Measurements from ENCODE around the gene NUP42. TPM values are rescaled to one million over a fixed set of nuclear protein-coding genes. Genes with fewer than 3 reads are reported as not detected.

Gene NUP42
- polyA plus RNA-seq (ENCODE audit: insufficient read length in 3 of 3): 10 to 100 TPM; 55.1 to 83.1 (median 55.7) TPM
- long read RNA-seq, donor 1, partial matches to known transcripts: 0 of 9 reads
- long read RNA-seq, donor 1, other reads (novel, unspliced or antisense): 0 of 9 reads
- long read RNA-seq, donor 2, transcript NUPL2-201 (7 exons, 1,795 nt): major isoform, 9 of 11 reads
- long read RNA-seq, donor 2, partial matches to known transcripts: 0 of 11 reads
- long read RNA-seq, donor 2, other reads (novel, unspliced or antisense): 0 of 11 reads
- long read RNA-seq, donor 3, transcript NUPL2-201 (7 exons, 1,795 nt): major isoform, 13 of 19 reads
- long read RNA-seq, donor 3, partial matches to known transcripts: 0 of 19 reads
- long read RNA-seq, donor 3, other reads (novel, unspliced or antisense): 0 of 19 reads
- long read RNA-seq, donor 4, transcript NUPL2-201 (7 exons, 1,795 nt): major isoform, 5 of 9 reads
- long read RNA-seq, donor 4, partial matches to known transcripts: 0 of 9 reads
- long read RNA-seq, donor 4, other reads (novel, unspliced or antisense): 0 of 9 reads
- long read RNA-seq, donor 5: 0 reads
- long read RNA-seq, donor 6, transcript NUPL2-211 (3 exons, 739 nt): major isoform, 7 of 36 reads
- long read RNA-seq, donor 6, transcript NUPL2-201 (7 exons, 1,795 nt): major isoform, 7 of 36 reads
- long read RNA-seq, donor 6, partial matches to known transcripts: 17 of 36 reads
- long read RNA-seq, donor 6, other reads (novel, unspliced or antisense): 0 of 36 reads
- long read RNA-seq, donor 7, transcript NUPL2-201 (7 exons, 1,795 nt): major isoform, 12 of 16 reads
- long read RNA-seq, donor 7, partial matches to known transcripts: 0 of 16 reads
- long read RNA-seq, donor 7, other reads (novel, unspliced or antisense): 0 of 16 reads
- long read RNA-seq, donor 8: 0 reads
- long read RNA-seq, donor 9, transcript NUPL2-201 (7 exons, 1,795 nt): major isoform, 8 of 10 reads
- long read RNA-seq, donor 9, partial matches to known transcripts: 0 of 10 reads
- long read RNA-seq, donor 9, other reads (novel, unspliced or antisense): 0 of 10 reads
- long read RNA-seq, donor 10, transcript NUPL2-201 (7 exons, 1,795 nt): major isoform, 7 of 11 reads
- long read RNA-seq, donor 10, partial matches to known transcripts: 0 of 11 reads
- long read RNA-seq, donor 10, other reads (novel, unspliced or antisense): 0 of 11 reads
- long read RNA-seq, donor 11, transcript NUPL2-201 (7 exons, 1,795 nt): major isoform, 6 of 9 reads
- long read RNA-seq, donor 11, partial matches to known transcripts: 0 of 9 reads
- long read RNA-seq, donor 11, other reads (novel, unspliced or antisense): 0 of 9 reads
- long read RNA-seq, donor 12, transcript NUPL2-201 (7 exons, 1,795 nt): major isoform, 8 of 9 reads
- long read RNA-seq, donor 12, partial matches to known transcripts: 0 of 9 reads
- long read RNA-seq, donor 12, other reads (novel, unspliced or antisense): 0 of 9 reads
- long read RNA-seq, donor 13: 0 reads
- long read RNA-seq, donor 14, transcript NUPL2-201 (7 exons, 1,795 nt): major isoform, 6 of 11 reads
- long read RNA-seq, donor 14, partial matches to known transcripts: 0 of 11 reads
- long read RNA-seq, donor 14, other reads (novel, unspliced or antisense): 0 of 11 reads
- long read RNA-seq, donor 15, transcript NUPL2-201 (7 exons, 1,795 nt): major isoform, 8 of 8 reads
- long read RNA-seq, donor 15, partial matches to known transcripts: 0 of 8 reads
- long read RNA-seq, donor 15, other reads (novel, unspliced or antisense): 0 of 8 reads
- long read RNA-seq, donor 16, transcript NUPL2-201 (7 exons, 1,795 nt): major isoform, 25 of 68 reads
- long read RNA-seq, donor 16, transcript NUPL2-206 (4 exons, 2,529 nt): minor isoform, 5 of 68 reads
- long read RNA-seq, donor 16, transcript NUPL2-211 (3 exons, 739 nt): minor isoform, 14 of 68 reads
- long read RNA-seq, donor 16, partial matches to known transcripts: 16 of 68 reads
- long read RNA-seq, donor 16, other reads (novel, unspliced or antisense): 0 of 68 reads

- DNase-seq (ENCODE audit: extremely low read depth in 1 of 11, low read depth in 9 of 11, low spot score in 4 of 11): peak; percentile 94 to 99 (median 97)
These were observed at the start of gene NUP42 for GRCh38 chr7:23181684-23182553. TSS of gene NUP42 (plus strand) at chr7:23182048. CDS start at chr7:23182086, 38 bp downstream.

- DNase-seq (ENCODE audit: extremely low read depth in 1 of 11, low read depth in 9 of 11, low spot score in 4 of 11): no peak
These were observed 48.1 kb upstream of the NUP42 start for GRCh38 chr7:23133797-23134196.

GRCh38 chr7:23135755-23136154 lies 46.1 kb upstream of the NUP42 start:
- DNase-seq (ENCODE audit: extremely low read depth in 1 of 11, low read depth in 9 of 11, low spot score in 4 of 11): no peak

- no peak for DNase-seq (ENCODE audit: extremely low read depth in 1 of 11, low read depth in 9 of 11, low spot score in 4 of 11)
These were observed 45.6 kb upstream of the NUP42 start for GRCh38 chr7:23136216-23136615.

- no peak for DNase-seq (ENCODE audit: extremely low read depth in 1 of 11, low read depth in 9 of 11, low spot score in 4 of 11)
These were observed 24.2 kb upstream of the NUP42 start for GRCh38 chr7:23157679-23158078.

GRCh38 chr7:23158546-23158945 lies 23.3 kb upstream of the NUP42 start:
- no peak for DNase-seq (ENCODE audit: extremely low read depth in 1 of 11, low read depth in 9 of 11, low spot score in 4 of 11)

GRCh38 chr7:23161482-23161881 lies 20.4 kb upstream of the NUP42 start:
- DNase-seq (ENCODE audit: extremely low read depth in 1 of 11, low read depth in 9 of 11, low spot score in 4 of 11): no peak

- no peak for DNase-seq (ENCODE audit: extremely low read depth in 1 of 11, low read depth in 9 of 11, low spot score in 4 of 11)
These were observed 17.0 kb upstream of the NUP42 start for GRCh38 chr7:23164846-23165245.

GRCh38 chr7:23165316-23165715 lies 16.5 kb upstream of the NUP42 start:
- DNase-seq (ENCODE audit: extremely low read depth in 1 of 11, low read depth in 9 of 11, low spot score in 4 of 11): no peak

GRCh38 chr7:23167691-23168090 lies 14.2 kb upstream of the NUP42 start:
- no peak for DNase-seq (ENCODE audit: extremely low read depth in 1 of 11, low read depth in 9 of 11, low spot score in 4 of 11)

- DNase-seq (ENCODE audit: extremely low read depth in 1 of 11, low read depth in 9 of 11, low spot score in 4 of 11): no peak
These were observed 13.6 kb upstream of the NUP42 start for GRCh38 chr7:23168111-23168885.

GRCh38 chr7:23175938-23176337 lies 5.9 kb upstream of the NUP42 start:
- DNase-seq (ENCODE audit: extremely low read depth in 1 of 11, low read depth in 9 of 11, low spot score in 4 of 11): no peak

- DNase-seq (ENCODE audit: extremely low read depth in 1 of 11, low read depth in 9 of 11, low spot score in 4 of 11): no peak
These were observed 1.6 kb downstream of the NUP42 start for GRCh38 chr7:23183279-23184012.

GRCh38 chr7:23184291-23184690 lies 2.4 kb downstream of the NUP42 start:
- DNase-seq (ENCODE audit: extremely low read depth in 1 of 11, low read depth in 9 of 11, low spot score in 4 of 11): no peak

GRCh38 chr7:23184709-23185359 lies 3.0 kb downstream of the NUP42 start:
- peak in 4 of 11 donors; percentile 29 to 63 (median 36) for DNase-seq (ENCODE audit: extremely low read depth in 1 of 11, low read depth in 9 of 11, low spot score in 4 of 11)
